Keratinocyte (primary cell): ENCODE data around the gene CEACAM19.

Source experiments
- EZH2 ChIP-seq: IDR thresholded peaks from one replicate; pipeline ENCODE4 v1.6.1; 2012; ENCODE audit warnings: inconsistent platforms, mild to moderate bottlenecking, low read length, moderate library complexity
- TF ChIP-seq, protein P1 (sequence below), 3 experiments: IDR thresholded peaks in 1 of 3; conservative IDR thresholded peaks in 1 of 3; optimal IDR thresholded peaks in 1 of 3; 2 replicates in 2 of 3; 3 replicates in 1 of 3; pipeline versions ENCODE3 to v1.5.1; 2011; ENCODE audit warnings: low read length in 3 of 3, mild to moderate bottlenecking in 3 of 3, moderate library complexity in 2 of 3, control low read depth in 1 of 3, inconsistent platforms in 1 of 3; ENCODE audit not compliant: insufficient read depth in 2 of 3; ENCODE audit errors: extremely low read depth in 1 of 3

DNA sequence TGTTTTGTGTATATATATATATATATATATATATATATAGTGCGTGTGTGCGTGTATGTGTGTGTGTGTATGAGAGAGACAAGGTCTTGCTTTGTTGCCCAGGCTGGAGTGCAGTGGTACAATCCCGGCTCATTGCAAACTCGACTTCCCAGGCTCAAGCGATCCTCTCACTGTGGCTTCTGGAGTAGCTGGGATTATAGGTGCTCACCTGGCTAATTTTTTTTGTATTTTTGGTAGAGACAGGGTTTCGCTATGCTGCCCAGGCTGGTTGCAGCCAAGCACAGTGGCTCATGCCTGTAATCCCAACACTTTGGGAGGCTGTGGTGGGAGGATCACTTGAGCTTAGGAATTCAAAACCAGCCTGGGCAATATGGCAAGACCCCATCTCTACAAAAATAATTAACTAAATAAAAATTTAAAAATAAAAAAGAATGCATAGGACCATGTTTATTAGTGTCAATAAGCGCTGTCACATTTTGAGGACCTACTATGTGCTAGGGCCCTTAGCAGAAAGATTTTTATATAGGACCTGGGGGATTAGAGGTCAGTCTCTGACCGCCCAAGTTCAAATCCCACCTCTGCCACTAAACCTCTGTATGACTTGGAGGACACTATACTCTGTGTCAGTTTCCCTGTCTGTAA is 25.8 kb upstream of the CEACAM19 start:
- TF ChIP-seq, protein P1, sequence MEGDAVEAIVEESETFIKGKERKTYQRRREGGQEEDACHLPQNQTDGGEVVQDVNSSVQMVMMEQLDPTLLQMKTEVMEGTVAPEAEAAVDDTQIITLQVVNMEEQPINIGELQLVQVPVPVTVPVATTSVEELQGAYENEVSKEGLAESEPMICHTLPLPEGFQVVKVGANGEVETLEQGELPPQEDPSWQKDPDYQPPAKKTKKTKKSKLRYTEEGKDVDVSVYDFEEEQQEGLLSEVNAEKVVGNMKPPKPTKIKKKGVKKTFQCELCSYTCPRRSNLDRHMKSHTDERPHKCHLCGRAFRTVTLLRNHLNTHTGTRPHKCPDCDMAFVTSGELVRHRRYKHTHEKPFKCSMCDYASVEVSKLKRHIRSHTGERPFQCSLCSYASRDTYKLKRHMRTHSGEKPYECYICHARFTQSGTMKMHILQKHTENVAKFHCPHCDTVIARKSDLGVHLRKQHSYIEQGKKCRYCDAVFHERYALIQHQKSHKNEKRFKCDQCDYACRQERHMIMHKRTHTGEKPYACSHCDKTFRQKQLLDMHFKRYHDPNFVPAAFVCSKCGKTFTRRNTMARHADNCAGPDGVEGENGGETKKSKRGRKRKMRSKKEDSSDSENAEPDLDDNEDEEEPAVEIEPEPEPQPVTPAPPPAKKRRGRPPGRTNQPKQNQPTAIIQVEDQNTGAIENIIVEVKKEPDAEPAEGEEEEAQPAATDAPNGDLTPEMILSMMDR (optimal IDR thresholded peaks at IDR 0.05 in 1 of 3, IDR thresholded peaks at IDR 0.05 in 1 of 3, conservative IDR thresholded peaks at IDR 0.05 in 1 of 3; ENCODE audit: extremely low read depth in 1 of 3, insufficient read depth in 2 of 3, low read length in 3 of 3): no peak
- no peak for TF ChIP-seq EZH2
